Measurements from ENCODE around the gene SGIP1.

The SGIP1 gene

DNA sequence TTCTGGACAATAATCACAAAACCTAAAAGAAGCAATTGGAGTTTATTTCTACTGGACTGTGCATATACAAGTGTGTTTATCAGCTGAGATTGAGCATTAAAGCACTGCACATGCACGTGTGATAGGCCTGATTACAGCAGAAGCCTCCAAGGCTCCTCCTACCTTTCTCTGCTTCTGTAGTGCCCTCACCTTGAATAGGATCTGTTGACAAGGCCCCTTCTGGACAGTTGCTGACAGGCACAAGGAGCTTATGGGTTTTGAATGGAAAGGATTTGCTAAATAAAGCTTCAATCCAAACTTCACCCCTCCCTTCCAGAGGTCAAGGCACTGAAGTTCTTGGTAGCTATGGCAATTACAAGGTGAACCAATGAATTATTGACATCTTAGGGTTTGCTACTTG is 7.9 kb upstream of the SGIP1 start:
- Histone ChIP-seq H3K4me3 (ENCODE audit: low read length) (no peak overlapping the region), H3K27ac (ENCODE audit: low read length) (no peak overlapping the region), H3K4me2 (ENCODE audit: low read depth, low read length) (no peak overlapping the region), H2AFZ (ENCODE audit: low read length) (no peak overlapping the region), H4K20me1 (ENCODE audit: insufficient read depth, low read length) (no peaks in the 10 kb centered on the region), H3K9me2 (replicated peaks; ENCODE audit: insufficient read depth, low read length) (no peaks in the 10 kb centered on the region), H3F3A (ENCODE audit: insufficient read depth, low read length) (no peaks in the 10 kb centered on the region), H3K9ac (ENCODE audit: low read length) (no peak overlapping the region), H3K9me3 (replicated peaks; ENCODE audit: insufficient read depth, low read length) (no peaks in the 10 kb centered on the region), H3K4me1 (ENCODE audit: low read length) (no peaks in the 10 kb centered on the region), H3K36me3 (replicated peaks; ENCODE audit: insufficient read depth, low read length) (no peaks in the 10 kb centered on the region), H3K27me3 (replicated peaks; ENCODE audit: insufficient read depth, low read length) (no peaks in the 10 kb centered on the region), H3K79me2 (ENCODE audit: low read length) (no peaks in the 10 kb centered on the region)
- TF ChIP-seq EZH2 (optimal IDR thresholded peaks at IDR 0.05; ENCODE audit: low read depth, low read length) (no peak), EZH2phosphoT487 (IDR thresholded peaks at IDR 0.05; ENCODE audit: low read length) (no peak)
- TF ChIP-seq, protein P1, sequence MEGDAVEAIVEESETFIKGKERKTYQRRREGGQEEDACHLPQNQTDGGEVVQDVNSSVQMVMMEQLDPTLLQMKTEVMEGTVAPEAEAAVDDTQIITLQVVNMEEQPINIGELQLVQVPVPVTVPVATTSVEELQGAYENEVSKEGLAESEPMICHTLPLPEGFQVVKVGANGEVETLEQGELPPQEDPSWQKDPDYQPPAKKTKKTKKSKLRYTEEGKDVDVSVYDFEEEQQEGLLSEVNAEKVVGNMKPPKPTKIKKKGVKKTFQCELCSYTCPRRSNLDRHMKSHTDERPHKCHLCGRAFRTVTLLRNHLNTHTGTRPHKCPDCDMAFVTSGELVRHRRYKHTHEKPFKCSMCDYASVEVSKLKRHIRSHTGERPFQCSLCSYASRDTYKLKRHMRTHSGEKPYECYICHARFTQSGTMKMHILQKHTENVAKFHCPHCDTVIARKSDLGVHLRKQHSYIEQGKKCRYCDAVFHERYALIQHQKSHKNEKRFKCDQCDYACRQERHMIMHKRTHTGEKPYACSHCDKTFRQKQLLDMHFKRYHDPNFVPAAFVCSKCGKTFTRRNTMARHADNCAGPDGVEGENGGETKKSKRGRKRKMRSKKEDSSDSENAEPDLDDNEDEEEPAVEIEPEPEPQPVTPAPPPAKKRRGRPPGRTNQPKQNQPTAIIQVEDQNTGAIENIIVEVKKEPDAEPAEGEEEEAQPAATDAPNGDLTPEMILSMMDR (IDR thresholded peaks at IDR 0.05; ENCODE audit: low read length), result no peak
- DNase-seq, result no peak

DNA sequence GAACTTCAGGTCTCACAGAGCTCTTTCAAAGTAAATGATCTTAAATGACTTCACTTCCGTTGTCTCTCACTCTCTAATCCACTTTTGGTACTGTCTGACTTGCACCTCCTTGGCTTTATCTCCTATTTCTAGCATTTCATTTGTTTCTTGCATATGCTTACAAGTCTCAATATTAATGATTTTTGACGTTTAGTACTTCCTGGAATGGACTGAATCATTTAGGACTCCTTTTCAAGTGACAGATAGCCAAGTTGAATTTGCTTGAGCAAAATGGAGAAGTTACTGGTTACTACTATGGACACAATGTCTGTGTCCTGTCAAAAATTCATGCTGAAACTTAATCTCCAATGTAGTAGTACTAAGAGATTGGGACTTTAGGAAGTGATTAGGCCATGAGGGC is 7.0 kb upstream of the SGIP1 start:
- no peak overlapping the region for H3K4me3 ChIP-seq (ENCODE audit: low read length)
- DNase-seq, result no peak
- no peak overlapping the region for H3K27ac ChIP-seq (ENCODE audit: low read length)
- H3K79me2 ChIP-seq (ENCODE audit: low read length), result no peaks in the 10 kb centered on the region
- H3K9me3 ChIP-seq (replicated peaks; ENCODE audit: insufficient read depth, low read length), result no peaks in the 10 kb centered on the region
- no peaks in the 10 kb centered on the region for H3K36me3 ChIP-seq (replicated peaks; ENCODE audit: insufficient read depth, low read length)
- TF ChIP-seq, protein P1 (IDR thresholded peaks at IDR 0.05; ENCODE audit: low read length), result no peak
- TF ChIP-seq EZH2 (optimal IDR thresholded peaks at IDR 0.05; ENCODE audit: low read depth, low read length) (no peak), EZH2phosphoT487 (IDR thresholded peaks at IDR 0.05; ENCODE audit: low read length) (no peak)
- H4K20me1 ChIP-seq (ENCODE audit: insufficient read depth, low read length), result no peaks in the 10 kb centered on the region
- no peaks in the 10 kb centered on the region for H3K27me3 ChIP-seq (replicated peaks; ENCODE audit: insufficient read depth, low read length)
- no peak overlapping the region for H3K4me2 ChIP-seq (ENCODE audit: low read depth, low read length)
- no peak overlapping the region for H2AFZ ChIP-seq (ENCODE audit: low read length)
- no peaks in the 10 kb centered on the region for H3K4me1 ChIP-seq (ENCODE audit: low read length)
- no peaks in the 10 kb centered on the region for H3F3A ChIP-seq (ENCODE audit: insufficient read depth, low read length)
- no peaks in the 10 kb centered on the region for H3K9me2 ChIP-seq (replicated peaks; ENCODE audit: insufficient read depth, low read length)
- H3K9ac ChIP-seq (ENCODE audit: low read length), result no peak overlapping the region

DNA sequence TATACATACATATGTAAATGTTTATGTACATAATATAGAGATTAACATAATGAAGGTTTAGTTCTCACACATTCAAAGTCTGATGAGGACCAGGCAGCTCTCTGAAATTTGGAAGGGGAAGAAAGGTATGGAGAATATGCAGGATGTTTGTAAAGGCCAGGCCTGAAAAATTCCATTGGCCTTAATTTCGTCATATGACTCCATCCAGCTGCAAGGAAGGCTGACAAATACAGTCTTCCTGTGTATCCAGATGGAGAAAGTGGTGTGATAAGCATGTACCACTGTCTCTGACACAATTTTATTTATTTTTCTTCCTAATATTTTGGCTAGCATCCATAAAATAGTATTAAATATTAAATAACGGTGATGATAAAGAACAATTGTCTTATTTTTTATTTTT is 6.3 kb upstream of the SGIP1 start:
- no peaks in the 10 kb centered on the region for H3K79me2 ChIP-seq (ENCODE audit: low read length)
- H3F3A ChIP-seq (ENCODE audit: insufficient read depth, low read length), result no peaks in the 10 kb centered on the region
- H3K9me3 ChIP-seq (replicated peaks; ENCODE audit: insufficient read depth, low read length), result no peaks in the 10 kb centered on the region
- H4K20me1 ChIP-seq (ENCODE audit: insufficient read depth, low read length), result no peaks in the 10 kb centered on the region
- DNase-seq, result no peak
- H3K4me3 ChIP-seq (ENCODE audit: low read length), result no peak overlapping the region
- TF ChIP-seq EZH2phosphoT487 (IDR thresholded peaks at IDR 0.05; ENCODE audit: low read length) (no peak), EZH2 (optimal IDR thresholded peaks at IDR 0.05; ENCODE audit: low read depth, low read length) (no peak)
- TF ChIP-seq, protein P1 (IDR thresholded peaks at IDR 0.05; ENCODE audit: low read length), result no peak
- H3K4me1 ChIP-seq (ENCODE audit: low read length), result no peaks in the 10 kb centered on the region
- H3K36me3 ChIP-seq (replicated peaks; ENCODE audit: insufficient read depth, low read length), result no peaks in the 10 kb centered on the region
- H3K9me2 ChIP-seq (replicated peaks; ENCODE audit: insufficient read depth, low read length), result no peaks in the 10 kb centered on the region
- no peaks in the 10 kb centered on the region for H3K27me3 ChIP-seq (replicated peaks; ENCODE audit: insufficient read depth, low read length)
- H3K4me2 ChIP-seq (ENCODE audit: low read depth, low read length), result no peak overlapping the region
- H3K27ac ChIP-seq (ENCODE audit: low read length), result no peak overlapping the region
- H2AFZ ChIP-seq (ENCODE audit: low read length), result no peak overlapping the region
- no peak overlapping the region for H3K9ac ChIP-seq (ENCODE audit: low read length)
